OCI-LY7 (cell line): ENCODE results near the gene CRYGD. TPM values are rescaled to one million over a fixed set of nuclear protein-coding genes. Genes with fewer than 3 reads are reported as not detected.
"Not testable (repeated sequence)": the region's sequence is repeated elsewhere in the genome, so short reads cannot be mapped to it uniquely, and the experiment has no call there.

Experiments
- BruUV-seq: library from RNA; stranded (reverse); fragments of 400-500 nt; replicated peaks from 2 replicates; lab custom pipeline; 2021; lab: Mats Ljungman, UMichigan
- CTCF ChIA-PET: fragments of 300-600 bp; sonication (Branson Sonifier 250); formaldehyde crosslinking; loops from one replicate; lab custom pipeline; 2022; ENCODE audit warnings: antibody characterized with exemption; ENCODE audit not compliant: unreplicated experiment; lab: Charles Lee
- POLR2A ChIA-PET: fragments of 300-600 bp; sonication (Branson Sonifier 250); formaldehyde crosslinking; loops from one replicate; lab custom pipeline; 2022; ENCODE audit warnings: antibody characterized with exemption; lab: Charles Lee
- DNase-seq: peaks from one replicate; pipeline ENCODE4 v3.0.0-alpha.2; 2015; ENCODE audit warnings: low spot score
- H2AFZ ChIP-seq: fragments of 200-600 bp; sonication (generic), shearing (Covaris generic); 2 replicates; pipeline ENCODE4 v1.6.1; 2014; ENCODE audit warnings: mild to moderate bottlenecking, antibody characterized with exemption, low read length, moderate library complexity
- H3K27ac ChIP-seq: fragments of 200-600 bp; sonication (generic); 2 replicates; pipeline ENCODE4 v1.5.1; 2014; ENCODE audit warnings: mixed run types, low read depth, mild to moderate bottlenecking, moderate library complexity, low read length, inconsistent platforms; ENCODE audit not compliant: poor library complexity, severe bottlenecking
- H3K36me3 ChIP-seq: fragments of 200-600 bp; sonication (generic); 2 replicates; pipeline ENCODE4 v1.6.1; 2014; ENCODE audit warnings: mild to moderate bottlenecking, antibody characterized with exemption, low read length, moderate library complexity, mixed read lengths; ENCODE audit not compliant: insufficient read depth
- H3K4me1 ChIP-seq: fragments of 200-600 bp; sonication (generic); 2 replicates; pipeline ENCODE4 v1.5.1; 2014; ENCODE audit warnings: mild to moderate bottlenecking, low read length; ENCODE audit not compliant: insufficient read depth, poor library complexity, severe bottlenecking
- H3K4me2 ChIP-seq: fragments of 200-600 bp; sonication (generic); 2 replicates; pipeline ENCODE4 v1.6.1; 2014; ENCODE audit warnings: mild to moderate bottlenecking, low read length
- H3K4me3 ChIP-seq: fragments of 200-600 bp; sonication (generic); 2 replicates; pipeline ENCODE4 v1.5.1; 2014; ENCODE audit warnings: mild to moderate bottlenecking, low read depth, low read length; ENCODE audit not compliant: poor library complexity, severe bottlenecking
- H3K79me2 ChIP-seq: fragments of 200-600 bp; sonication (generic); 2 replicates; pipeline ENCODE4 v1.6.1; 2016; ENCODE audit warnings: low read depth, mild to moderate bottlenecking, low read length, moderate library complexity, mixed read lengths; ENCODE audit not compliant: insufficient read depth
- H3K9me2 ChIP-seq: fragments of 200-600 bp; sonication (generic); 2 replicates; pipeline ENCODE4 v1.6.1; 2016; ENCODE audit warnings: mild to moderate bottlenecking, low read length, mixed read lengths; ENCODE audit not compliant: insufficient read depth
- H3K9me3 ChIP-seq: fragments of 200-600 bp; sonication (generic); 2 replicates; pipeline ENCODE4 v1.6.1; 2014; ENCODE audit warnings: mild to moderate bottlenecking, mixed run types, low read length, mixed read lengths
- H4K20me1 ChIP-seq: fragments of 200-600 bp; sonication (generic); 2 replicates; pipeline ENCODE4 v1.6.1; 2014; ENCODE audit warnings: mild to moderate bottlenecking, antibody characterized with exemption, low read length, moderate library complexity, mixed read lengths; ENCODE audit not compliant: insufficient read depth
- CTCF ChIP-seq: fragments of 200-600 bp; sonication (generic); conservative IDR thresholded peaks from 2 replicates; pipeline ENCODE4 v1.5.1; 2014; ENCODE audit warnings: mild to moderate bottlenecking, antibody characterized with exemption, low read length, moderate library complexity, mixed read lengths
- EZH2phosphoT487 ChIP-seq: fragments of 200-600 bp; sonication (generic); IDR thresholded peaks from 2 replicates; pipeline ENCODE4 v1.6.1; 2018; ENCODE audit warnings: low read depth, borderline replicate concordance, mild to moderate bottlenecking, mixed run types, antibody characterized with exemption, low read length, moderate library complexity, mixed read lengths
- intact Hi-C: fragments of 100-400 bp; cut with micrococcal nuclease; formaldehyde crosslinking; loops from one replicate; pipeline ENCODE4 v1.10.0; 2022; ENCODE audit not compliant: unreplicated experiment
- total RNA-seq, 2 experiments: library from RNA; depleted of rRNA in 1 of 2; stranded (reverse); fragments of >200 nt in 1 of 2; shearing (Covaris generic) in 1 of 2; gene quantifications; 2 replicates each; pipeline ENCODE4 v1.2.3, GENCODE V29; 2014 to 2022

CRYGD gene
- total RNA-seq, 2 experiments from 2014 or later: not detected

GRCh38 chr2:208118918-208119317, 5.4 kb downstream of the CRYGD start:
- TF ChIP-seq EZH2phosphoT487 (no peak), CTCF (no peak)
- CTCF ChIA-PET: no interaction called here
- BruUV-seq: no TSS peak
- no peak overlapping the region for H3K4me3 ChIP-seq
- no peak overlapping the region for H2AFZ ChIP-seq
- POLR2A ChIA-PET: no interaction called here
- intact Hi-C loops: no loop called here
- H3K9me2 ChIP-seq: no peaks in the 10 kb centered on the region
- no peaks in the 10 kb centered on the region for H3K4me1 ChIP-seq
- H3K4me2 ChIP-seq: no peak overlapping the region
- H3K36me3 ChIP-seq: no peaks in the 10 kb centered on the region
- H3K27ac ChIP-seq: no peak overlapping the region
- H3K79me2 ChIP-seq: no peaks in the 10 kb centered on the region
- no peak for DNase-seq
- H4K20me1 ChIP-seq: no peaks in the 10 kb centered on the region
- H3K9me3 ChIP-seq: no peaks in the 10 kb centered on the region

GRCh38 chr2:208117390-208117789, 6.9 kb downstream of the CRYGD start:
- H3K79me2 ChIP-seq, intact Hi-C loops, H3K9me3 ChIP-seq, H3K4me3 ChIP-seq, H4K20me1 ChIP-seq, BruUV-seq, POLR2A ChIA-PET, H3K27ac ChIP-seq, CTCF ChIA-PET, H3K36me3 ChIP-seq, H3K4me1 ChIP-seq, DNase-seq, H2AFZ ChIP-seq, H3K4me2 ChIP-seq, H3K9me2 ChIP-seq: not testable (repeated sequence)

- TF ChIP-seq EZH2phosphoT487 (no peak), CTCF (no peak)
- DNase-seq: no peak
- no peaks in the 10 kb centered on the region for H3K9me2 ChIP-seq
- no peak overlapping the region for H2AFZ ChIP-seq
- BruUV-seq: no TSS peak
- H3K79me2 ChIP-seq: no peaks in the 10 kb centered on the region
- CTCF ChIA-PET: no interaction called here
- no peak overlapping the region for H3K27ac ChIP-seq
- H3K9me3 ChIP-seq: no peaks in the 10 kb centered on the region
- POLR2A ChIA-PET: no interaction called here
- no peak overlapping the region for H3K4me2 ChIP-seq
- no peaks in the 10 kb centered on the region for H3K4me1 ChIP-seq
- H3K4me3 ChIP-seq: no peak overlapping the region
- H4K20me1 ChIP-seq: no peaks in the 10 kb centered on the region
- intact Hi-C loops: no loop called here
- no peaks in the 10 kb centered on the region for H3K36me3 ChIP-seq
Measured at GRCh38 chr2:208112969-208113368, 11.4 kb downstream of the CRYGD start.

GRCh38 chr2:208112273-208112745, 12.0 kb downstream of the CRYGD start:
- H2AFZ ChIP-seq, intact Hi-C loops, H3K4me3 ChIP-seq, H3K9me2 ChIP-seq, H3K4me2 ChIP-seq, H3K36me3 ChIP-seq, H3K4me1 ChIP-seq, DNase-seq, H3K79me2 ChIP-seq, H4K20me1 ChIP-seq, CTCF ChIA-PET, H3K27ac ChIP-seq, BruUV-seq, POLR2A ChIA-PET, H3K9me3 ChIP-seq: not testable (repeated sequence)
